Brain pericyte (primary cell): ENCODE results near the gene SNRPD1.
"Not testable (repeated sequence)": the region's sequence is repeated elsewhere in the genome, so short reads cannot be mapped to it uniquely, and the experiment has no call there.

ENCODE experiments used
- DNase-seq: peaks from one replicate; pipeline ENCODE4 v3.0.0-alpha.2; 2012; ENCODE audit warnings: low read depth, low spot score

Gene SNRPD1

DNA sequence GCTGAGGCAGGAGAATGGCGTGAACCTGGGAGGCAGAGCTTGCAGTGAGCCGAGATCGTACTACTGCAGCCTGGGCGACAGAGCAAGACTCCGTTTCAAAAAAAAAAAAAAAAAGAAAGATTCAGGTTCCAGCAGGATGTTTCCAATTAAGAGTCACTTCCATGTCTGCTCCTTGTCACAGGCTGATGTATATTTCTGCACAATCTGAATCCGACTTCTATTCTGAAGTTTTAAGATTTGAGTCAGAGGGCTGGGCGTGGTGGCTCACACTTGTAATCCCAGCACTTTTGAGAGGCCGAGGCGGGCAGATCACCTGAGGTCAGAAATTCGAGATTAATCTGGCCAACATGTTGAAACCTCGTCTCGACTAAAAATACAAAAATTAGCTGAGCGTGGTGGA is 24.7 kb downstream of the SNRPD1 start:
- DNase-seq = no peak

DNA sequence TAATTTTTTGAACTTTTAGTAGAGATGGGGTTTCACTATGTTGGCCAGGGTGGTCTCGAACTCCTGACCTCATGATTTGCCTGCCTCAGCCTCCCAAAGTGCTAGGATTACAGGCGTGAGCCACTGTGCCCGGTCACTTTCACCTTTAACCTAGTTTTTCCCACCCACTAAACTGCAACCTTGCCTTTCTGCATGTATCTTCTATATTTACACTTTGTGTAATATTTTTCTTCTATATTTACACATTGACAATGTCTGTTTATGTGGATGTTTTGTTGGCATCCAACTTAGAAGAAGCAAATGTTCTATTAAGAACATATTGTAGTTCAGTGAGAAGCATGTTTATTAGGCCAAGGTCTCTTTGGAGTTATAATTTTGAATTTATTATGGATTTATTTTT is 26.7 kb downstream of the SNRPD1 start:
- no peak for DNase-seq

DNA sequence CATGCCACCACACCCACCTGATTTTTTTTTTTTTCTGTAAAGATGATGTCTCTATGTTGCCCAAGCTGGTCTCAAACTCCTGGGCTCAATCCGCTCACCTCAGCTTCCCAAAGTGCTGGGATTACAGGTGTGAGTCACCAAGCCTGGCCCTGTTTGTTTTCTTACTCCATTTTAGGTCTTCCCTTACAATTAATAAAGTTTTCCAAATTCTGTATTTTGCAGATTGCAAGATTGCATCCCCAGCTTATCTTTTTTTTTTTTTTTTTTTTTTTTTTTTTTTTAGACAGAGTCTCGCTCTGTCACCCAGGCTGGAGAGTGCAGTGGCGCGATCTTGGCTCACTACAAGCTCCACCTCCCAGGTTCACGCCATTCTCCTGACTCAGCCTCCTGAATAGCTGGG is 28.3 kb downstream of the SNRPD1 start:
- not testable (repeated sequence) for DNase-seq

DNA sequence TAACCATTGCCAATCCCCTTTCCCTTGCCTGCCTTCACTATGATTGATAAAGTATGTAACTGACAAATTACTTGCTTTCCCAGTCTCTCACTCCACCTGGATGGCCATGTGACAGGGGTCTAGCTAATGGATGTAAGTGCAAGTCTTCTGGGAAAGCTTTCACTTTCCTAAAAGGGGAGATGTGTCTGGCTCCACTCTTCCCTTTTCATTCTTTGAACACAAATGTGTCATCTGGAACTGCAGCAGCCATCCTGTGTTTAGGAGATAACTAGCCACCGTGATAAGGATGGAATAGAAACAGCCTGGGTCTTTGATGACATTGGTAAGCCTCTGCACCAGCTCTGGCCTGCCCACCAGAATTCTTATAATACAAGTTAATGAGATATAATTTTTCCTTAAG is 38.2 kb downstream of the SNRPD1 start:
- no peak for DNase-seq

GRCh38 chr18:21652073-21652472 is 40.0 kb downstream of the SNRPD1 start:
- no peak for DNase-seq

DNA sequence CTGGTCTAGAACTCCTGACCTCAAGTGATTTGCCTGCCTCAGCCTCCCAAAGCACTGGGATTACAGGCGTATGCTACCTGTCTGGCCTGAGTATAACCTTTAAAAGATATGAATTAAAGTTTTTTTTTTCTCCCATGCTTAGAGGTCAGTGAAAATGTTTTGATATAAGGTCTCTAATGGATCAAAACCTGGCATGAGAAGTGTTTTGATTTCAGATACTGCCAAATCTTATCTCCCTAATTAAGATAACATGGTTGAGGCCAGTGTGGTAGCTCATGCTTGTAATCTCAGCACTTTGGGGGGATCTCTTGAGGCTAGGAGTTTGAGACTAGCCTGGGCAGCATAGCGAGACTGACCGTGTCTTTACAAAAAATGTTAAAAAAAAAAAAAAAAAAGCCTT is 41.2 kb downstream of the SNRPD1 start:
- DNase-seq = no peak

DNA sequence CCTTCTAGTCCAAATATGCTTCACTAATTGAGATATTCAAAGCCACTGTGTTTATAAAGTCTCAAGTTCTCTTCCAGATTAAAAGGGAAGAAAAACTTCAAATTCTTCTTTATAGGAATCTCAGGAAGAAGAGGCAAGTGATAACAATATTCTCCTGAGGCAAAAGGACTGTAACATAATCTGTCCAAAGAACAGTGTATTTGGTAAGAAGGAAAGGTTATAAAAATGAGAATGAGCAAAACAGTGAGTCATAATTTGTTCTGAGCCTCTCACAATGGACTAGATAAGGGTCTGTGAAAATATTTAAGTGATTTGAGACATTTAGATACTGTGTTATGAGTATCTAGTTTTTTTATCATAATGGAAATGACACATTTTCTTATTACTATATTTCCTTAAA is 44.3 kb downstream of the SNRPD1 start:
- DNase-seq = no peak

DNA sequence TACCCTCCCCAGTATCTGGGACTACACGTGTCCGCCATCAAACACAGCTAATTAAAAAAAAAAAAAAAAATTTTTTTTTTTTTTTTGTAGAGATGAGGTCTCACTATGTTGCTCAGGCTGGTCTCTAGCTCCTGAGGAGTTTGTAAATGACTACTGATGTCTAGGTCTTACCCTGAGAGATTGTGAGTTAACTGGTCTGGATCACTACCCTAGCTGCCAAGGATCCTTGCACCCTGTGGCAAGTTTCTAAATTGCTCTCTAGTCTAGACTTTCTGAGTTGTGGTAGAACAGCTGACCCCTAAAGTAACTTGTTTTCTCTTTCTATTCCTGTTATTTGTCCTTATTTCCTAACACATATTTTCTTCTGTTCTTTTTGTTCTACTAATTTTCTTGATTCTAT is 48.0 kb downstream of the SNRPD1 start:
- DNase-seq = no peak

DNA sequence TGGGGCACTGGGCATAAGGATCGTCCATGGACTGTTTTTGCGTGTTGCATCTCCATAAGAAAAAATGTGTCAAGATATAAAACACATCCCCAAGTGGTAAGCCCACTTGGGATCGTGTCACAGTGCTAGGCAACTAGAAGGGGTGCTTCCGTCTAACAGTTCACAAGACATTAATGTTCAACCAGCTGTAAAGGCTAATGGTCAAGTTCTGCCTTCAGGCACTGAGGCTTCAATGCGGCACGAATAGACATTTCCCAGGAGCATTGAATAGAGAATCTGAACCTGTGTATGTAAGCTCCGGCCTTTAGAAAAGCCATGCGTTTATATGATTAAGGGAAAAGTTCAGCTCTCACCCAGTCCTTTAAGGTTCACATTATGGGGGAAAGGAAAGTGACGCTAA is 50.5 kb downstream of the SNRPD1 start:
- no peak for DNase-seq

DNA sequence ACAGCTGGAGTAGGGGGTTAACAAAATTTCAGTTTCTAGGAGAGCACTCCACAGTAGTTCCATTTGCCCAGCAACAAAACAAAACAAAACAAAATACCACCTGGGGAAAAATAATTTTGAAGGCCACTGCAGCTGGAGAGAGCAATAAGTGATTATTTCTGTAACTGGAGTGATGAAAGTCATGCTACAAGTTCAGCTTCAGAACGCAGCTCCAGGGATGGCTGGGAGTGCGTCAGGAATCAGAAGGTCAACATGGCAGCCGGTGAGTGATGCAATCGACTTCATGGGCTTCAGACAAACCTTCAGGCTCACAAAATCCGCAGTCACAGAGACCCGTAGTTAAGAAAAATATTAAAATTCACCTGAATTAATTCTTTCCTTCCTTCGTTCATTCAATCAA is 51.5 kb downstream of the SNRPD1 start:
- peak; percentile 71 for DNase-seq

GRCh38 chr18:21664069-21664468 is 52.0 kb downstream of the SNRPD1 start:
- no peak for DNase-seq

DNA sequence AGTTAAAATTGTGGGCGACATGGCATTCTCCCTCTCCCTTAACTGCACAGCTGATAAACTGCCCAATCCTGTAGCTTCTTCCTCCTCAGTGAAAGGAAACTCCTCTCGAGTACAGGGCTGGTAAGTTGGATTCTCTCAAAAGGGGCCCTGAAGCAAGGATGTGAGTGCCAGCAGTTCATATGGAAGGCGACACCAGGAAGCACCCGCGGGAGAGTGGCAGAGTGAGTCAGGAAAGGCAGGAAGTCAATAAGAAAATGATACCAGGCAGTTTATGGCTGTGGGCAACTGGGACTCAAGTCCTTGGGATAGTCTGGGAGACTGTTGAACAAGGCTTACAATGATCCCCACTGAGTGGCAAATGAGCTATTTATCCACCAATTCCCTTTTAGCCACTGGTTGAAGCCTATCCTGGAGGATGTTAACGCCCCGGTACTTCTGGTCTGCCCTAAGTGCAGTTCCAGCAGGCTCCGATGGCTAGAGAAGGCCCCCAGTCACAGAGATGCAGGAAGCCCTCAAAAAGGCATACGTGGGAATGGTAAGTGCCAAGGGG is 57.7 kb downstream of the SNRPD1 start:
- DNase-seq = no peak

GRCh38 chr18:21672521-21673267 is 60.6 kb downstream of the SNRPD1 start:
- no peak for DNase-seq

DNA sequence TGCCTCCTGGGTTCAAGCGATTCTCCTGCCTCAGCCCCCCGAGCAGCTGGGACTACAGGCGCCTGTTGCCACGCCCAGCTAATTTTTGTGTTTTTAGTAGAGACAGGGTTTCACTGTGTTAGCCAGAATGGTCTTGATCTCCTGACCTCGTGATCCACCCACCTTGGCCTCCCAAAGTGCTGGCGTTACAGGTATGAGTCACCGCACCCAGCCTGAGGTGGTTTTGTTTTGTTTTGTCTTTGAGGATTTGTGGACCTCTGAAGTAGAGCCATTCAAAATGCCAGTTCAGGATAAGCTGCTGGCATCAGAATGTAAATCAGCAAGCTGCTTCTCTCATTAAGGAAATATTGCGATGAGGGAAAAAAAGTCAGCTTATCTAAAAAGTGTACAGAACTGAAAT is 63.2 kb downstream of the SNRPD1 start:
- not testable (repeated sequence) for DNase-seq

DNA sequence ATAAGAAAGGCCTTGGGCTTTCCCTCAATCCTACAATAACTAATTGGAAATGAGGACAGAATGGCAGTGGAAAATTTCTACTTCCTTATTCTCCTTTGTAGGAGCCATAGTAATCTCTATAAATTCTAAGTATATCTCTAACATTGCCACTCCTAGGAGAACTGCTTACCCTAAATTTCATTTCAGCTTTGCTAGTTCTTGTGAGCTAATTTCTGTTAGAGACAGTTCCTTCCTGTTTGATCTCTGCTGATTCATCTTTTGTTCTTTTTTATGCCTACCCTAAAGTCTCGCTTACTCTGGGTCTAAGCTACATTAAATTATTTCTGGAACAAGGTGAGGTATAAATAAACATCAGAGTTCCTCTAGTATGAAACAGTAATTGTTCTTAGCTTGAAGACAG is 66.7 kb downstream of the SNRPD1 start:
- DNase-seq = no peak

GRCh38 chr18:21680161-21680560 is 68.0 kb downstream of the SNRPD1 start:
- no peak for DNase-seq

GRCh38 chr18:21682371-21683051 is 70.4 kb downstream of the SNRPD1 start:
- no peak for DNase-seq
